Fibroblast of skin of abdomen (primary cell): Measurements from ENCODE around the gene FAHD2A.
"Not testable (repeated sequence)": the region's sequence is repeated elsewhere in the genome, so short reads cannot be mapped to it uniquely, and the experiment has no call there.

Experiments
- DNase-seq: peaks from one replicate; pipeline ENCODE4 v3.0.0-alpha.2; 2013

The FAHD2A gene

DNA sequence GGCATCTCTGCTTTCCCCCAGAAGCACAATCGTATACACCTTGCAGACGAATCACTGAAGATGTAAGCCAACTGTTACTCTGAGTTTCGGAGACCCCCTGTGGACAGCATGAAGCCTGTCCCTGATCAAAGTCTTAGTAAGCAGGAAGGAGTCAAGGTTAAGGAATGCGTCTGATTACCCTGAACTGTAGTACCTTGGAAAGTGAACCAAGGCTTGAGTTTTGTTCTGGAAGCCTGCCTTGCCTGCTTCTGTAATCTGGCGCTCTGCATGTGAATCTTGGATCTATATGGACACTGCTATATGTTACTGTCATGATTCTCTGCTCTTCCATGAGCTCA is 33.3 kb downstream of the FAHD2A start:
- not testable (repeated sequence) for DNase-seq

GRCh38 chr2:95442474-95443099 is 40.1 kb downstream of the FAHD2A start:
- DNase-seq = not testable (repeated sequence)

- DNase-seq = not testable (repeated sequence)
Observed at GRCh38 chr2:95445317-95445716, 42.8 kb downstream of the FAHD2A start.

- DNase-seq = not testable (repeated sequence)
Observed at GRCh38 chr2:95463292-95463691, 60.8 kb downstream of the FAHD2A start.
